HepG2 (cell line): ENCODE measurements around the gene IFIH1. TPM values are rescaled to one million over a fixed set of nuclear protein-coding genes. Genes with fewer than 3 reads are reported as not detected.
A peak's percentile ranks its signal among the peaks of the same experiment; 100 is the strongest.

Experiments used
- AGO2 ChIP-seq: fragments of 200-400 bp; formaldehyde crosslinking; optimal IDR thresholded peaks from 2 replicates; pipeline ENCODE3; 2017; ENCODE audit warnings: mild to moderate bottlenecking, low read depth, low read length, moderate library complexity
- ELF4 ChIP-seq: sonication (generic); formaldehyde crosslinking; IDR thresholded peaks from 2 replicates; pipeline ENCODE4 v1.5.0; 2020; ENCODE audit warnings: missing genetic modification reagents, mild to moderate bottlenecking, moderate library complexity, borderline replicate concordance
- GABPA ChIP-seq, 2 experiments: IDR thresholded peaks; 2 replicates each; pipeline ENCODE4 v1.6.1; 2011 to 2016; ENCODE audit warnings: low read depth in 2 of 2, low read length in 1 of 2, missing biosample characterization in 1 of 2, missing genetic modification characterization in 1 of 2
- GATAD2A ChIP-seq: IDR thresholded peaks from 2 replicates; pipeline ENCODE4 v1.6.1; 2016
- HOXA5 ChIP-seq: sonication (generic); formaldehyde crosslinking; IDR thresholded peaks from 2 replicates; pipeline ENCODE4 v1.4.0; 2020; ENCODE audit warnings: missing genetic modification reagents
- KDM1A ChIP-seq: IDR thresholded peaks from 2 replicates; pipeline ENCODE4 v1.6.1; 2016; ENCODE audit warnings: missing compliant biosample characterization
- KLF16 ChIP-seq, 2 experiments: sonication (generic) in 1 of 2; formaldehyde crosslinking in 1 of 2; IDR thresholded peaks; 2 replicates each; pipeline versions ENCODE4 v1.6.1 to v1.8.0; 2016 to 2023; ENCODE audit warnings: missing genetic modification reagents in 2 of 2, missing compliant biosample characterization in 1 of 2
- NONO ChIP-seq, 2 experiments: fragments of 450-650 bp in 1 of 2; sonication (generic) in 1 of 2; formaldehyde crosslinking in 1 of 2; IDR thresholded peaks in 1 of 2; conservative IDR thresholded peaks in 1 of 2; 2 replicates each; pipeline versions ENCODE4 v1.6.1 to v1.8.0; 2017 to 2022; ENCODE audit warnings: mild to moderate bottlenecking in 1 of 2, missing genetic modification reagents in 1 of 2, moderate library complexity in 1 of 2
- PHB2 ChIP-seq: fragments of 450-650 bp; IDR thresholded peaks from 2 replicates; pipeline ENCODE4 v1.6.1; 2018; ENCODE audit not compliant: partially characterized antibody
- PTBP1 ChIP-seq: fragments of 200-400 bp; formaldehyde crosslinking; IDR thresholded peaks from 2 replicates; pipeline ENCODE4 v1.6.1; 2018; ENCODE audit warnings: low read length, low read depth; ENCODE audit not compliant: poor library complexity, severe bottlenecking
- SOX5 ChIP-seq: IDR thresholded peaks from 2 replicates; pipeline ENCODE4 v1.6.1; 2016; ENCODE audit warnings: borderline replicate concordance
- TOPORS ChIP-seq: sonication (generic); formaldehyde crosslinking; IDR thresholded peaks from 2 replicates; pipeline ENCODE4 v1.8.0; 2023; ENCODE audit warnings: mild to moderate bottlenecking, missing genetic modification reagents
- XRCC5 ChIP-seq: fragments of 200-400 bp; formaldehyde crosslinking; optimal IDR thresholded peaks from 2 replicates; pipeline ENCODE3; 2017; ENCODE audit warnings: mild to moderate bottlenecking, low read length
- ZNF20 ChIP-seq: sonication (generic); formaldehyde crosslinking; IDR thresholded peaks from 2 replicates; pipeline ENCODE4 v1.4.0; 2020; ENCODE audit warnings: mild to moderate bottlenecking, moderate library complexity, missing genetic modification reagents
- ZNF264 ChIP-seq: sonication (generic); formaldehyde crosslinking; IDR thresholded peaks from 2 replicates; pipeline ENCODE4 v1.4.0; 2020; ENCODE audit warnings: missing genetic modification reagents
- ZNF367 ChIP-seq: sonication (generic); formaldehyde crosslinking; IDR thresholded peaks from 2 replicates; pipeline ENCODE4 v1.4.0; 2020; ENCODE audit warnings: missing genetic modification reagents, borderline replicate concordance
- ZNF407 ChIP-seq: sonication (generic); formaldehyde crosslinking; IDR thresholded peaks from one replicate; pipeline ENCODE4 v1.5.1; 2020; ENCODE audit warnings: mild to moderate bottlenecking, missing genetic modification reagents; ENCODE audit errors: not compliant biosample characterization
- polyA plus RNA-seq, 8 experiments: library from polyadenylated mRNA; depleted of rRNA in 3 of 8; stranded (reverse) in 7 of 8; unstranded in 1 of 8; fragments of >200 nt; fragmentation: Illumina TruSeq in 4 of 8; extraction: Trizol in 4 of 8; gene quantifications; 2 replicates each; pipeline versions ENCODE4 v1.2.1 to v1.2.3, GENCODE V29; 2011 to 2016; ENCODE audit warnings: low read depth in 4 of 8, missing spikeins in 1 of 8, mixed read lengths in 1 of 8; ENCODE audit not compliant: insufficient read depth in 1 of 8
- total RNA-seq, 5 experiments: library from RNA; depleted of rRNA; stranded (reverse); fragments of >200 nt; fragmentation: Illumina TruSeq; extraction: Trizol; gene quantifications; 2 replicates each; pipeline ENCODE4 v1.2.3, GENCODE V29; 2016; ENCODE audit warnings: low read depth in 1 of 5
- TF ChIP-seq, protein P1 (sequence below): sonication (generic); formaldehyde crosslinking; conservative IDR thresholded peaks from 2 replicates; pipeline ENCODE4 v1.5.0; 2020; ENCODE audit warnings: missing genetic modification reagents

Gene IFIH1
- total and polyA plus RNA-seq, 2 of the 13 experiments (the other 11 are each of a cell fraction or from before 2014, with no cell fraction given), result 1.5 to 11.5 TPM

DNA sequence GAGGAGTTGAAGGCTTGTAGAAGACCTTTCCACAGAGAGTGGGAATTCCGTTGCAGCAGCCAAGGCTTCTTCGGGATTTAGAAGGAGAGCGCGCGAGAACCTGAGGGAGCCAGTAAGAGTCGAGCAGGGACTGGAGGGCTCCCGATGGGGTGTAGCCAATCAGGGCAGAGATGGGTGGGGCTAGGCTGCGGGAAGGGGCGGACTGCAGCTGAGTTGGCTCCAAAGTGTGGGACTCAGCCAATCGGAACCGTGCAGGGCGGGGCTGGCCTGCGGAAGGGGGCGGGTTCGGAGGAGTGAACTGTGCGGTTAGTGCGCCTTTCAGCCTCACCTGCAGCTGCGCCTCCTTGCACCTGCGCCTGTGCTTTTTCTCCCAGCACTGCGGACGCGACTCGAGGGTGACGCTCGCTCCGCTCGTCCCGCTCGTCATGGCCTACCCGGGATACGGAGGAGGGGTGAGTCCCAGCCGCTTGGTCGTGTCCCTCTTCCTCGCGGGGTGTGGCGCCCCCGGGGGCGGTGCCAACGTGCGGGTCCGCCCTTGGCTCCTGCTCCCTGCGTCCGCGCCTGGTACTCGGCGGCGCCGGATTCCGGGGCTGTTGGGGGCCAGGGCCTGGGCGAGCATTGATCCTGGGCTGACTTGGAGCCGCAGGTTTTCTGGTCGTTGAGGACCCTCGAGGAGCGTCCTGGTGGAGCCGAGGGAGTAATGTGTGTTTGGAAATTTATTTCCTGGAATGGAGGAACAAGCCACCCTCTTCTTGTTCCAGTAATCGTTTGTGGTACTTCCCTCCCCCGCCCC lies 25.5 kb upstream of the IFIH1 start, which contains the start of gene GCA (continued):
- TF ChIP-seq AGO2, result peak; percentile 68
- no peak for TF ChIP-seq ZNF367 (CRISPR knock-in tag)
- TF ChIP-seq NONO (IDR thresholded peaks at IDR 0.05), result no peak
- TF ChIP-seq NONO (CRISPR knock-in tag; conservative IDR thresholded peaks at IDR 0.05), result peak; percentile 94
- TF ChIP-seq ELF4, result no peak; the same call in 1 of the 2 replicates
- TF ChIP-seq GABPA (IDR thresholded peaks at IDR 0.05; ENCODE audit: low read depth, low read length), result no peak
- TF ChIP-seq GABPA (CRISPR knock-in tag; IDR thresholded peaks at IDR 0.05; ENCODE audit: low read depth), result peak; percentile 54
- peak; percentile 18; the same call in 1 of the 2 replicates for TF ChIP-seq GATAD2A (CRISPR knock-in tag)
- peak in 1 of 2 experiments; percentile 71; a peak in 2 of 4 replicates for TF ChIP-seq KLF16 (CRISPR knock-in tag; IDR thresholded peaks at IDR 0.05)
- TF ChIP-seq PTBP1, result peak; percentile 94
- TF ChIP-seq SOX5 (CRISPR knock-in tag), result peak; percentile 8; the same call in 1 of the 2 replicates
- TF ChIP-seq ZNF407 (CRISPR knock-in tag), result peak; percentile 87
- TF ChIP-seq TOPORS (CRISPR knock-in tag), result peak; percentile 86; the same call in 1 of the 2 replicates
- TF ChIP-seq ZNF20 (CRISPR knock-in tag), result 0 out of 2 replicates have a peak, but pooled peaks have one; percentile 71
- TF ChIP-seq XRCC5, result peak; percentile 89
- no peak for TF ChIP-seq KDM1A (CRISPR knock-in tag)
- peak; percentile 82; the same call in 1 of the 2 replicates for TF ChIP-seq HOXA5
- TF ChIP-seq, protein P1, sequence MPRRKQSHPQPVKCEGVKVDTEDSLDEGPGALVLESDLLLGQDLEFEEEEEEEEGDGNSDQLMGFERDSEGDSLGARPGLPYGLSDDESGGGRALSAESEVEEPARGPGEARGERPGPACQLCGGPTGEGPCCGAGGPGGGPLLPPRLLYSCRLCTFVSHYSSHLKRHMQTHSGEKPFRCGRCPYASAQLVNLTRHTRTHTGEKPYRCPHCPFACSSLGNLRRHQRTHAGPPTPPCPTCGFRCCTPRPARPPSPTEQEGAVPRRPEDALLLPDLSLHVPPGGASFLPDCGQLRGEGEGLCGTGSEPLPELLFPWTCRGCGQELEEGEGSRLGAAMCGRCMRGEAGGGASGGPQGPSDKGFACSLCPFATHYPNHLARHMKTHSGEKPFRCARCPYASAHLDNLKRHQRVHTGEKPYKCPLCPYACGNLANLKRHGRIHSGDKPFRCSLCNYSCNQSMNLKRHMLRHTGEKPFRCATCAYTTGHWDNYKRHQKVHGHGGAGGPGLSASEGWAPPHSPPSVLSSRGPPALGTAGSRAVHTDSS (CRISPR knock-in tag), result no peak
- no peak for TF ChIP-seq PHB2
- no peak for TF ChIP-seq ZNF264
